HG03175 (cell line): ENCODE measurements around the gene EFNA4.

Experiments
- ATAC-seq: cut with Tn5 transposase; IDR thresholded peaks from one replicate; pipeline ENCODE4 v1.9.1; 2021; ENCODE audit warnings: mild to moderate bottlenecking, moderate library complexity; ENCODE audit not compliant: unreplicated experiment

EFNA4 gene

GRCh38 chr1:155032886-155033285 lies 30.7 kb upstream of the EFNA4 start:
- no peak for ATAC-seq

GRCh38 chr1:155033524-155033923 lies 30.0 kb upstream of the EFNA4 start, which contains the start of the genes DCST1 and DCST2:
DCST1 (plus strand) TSS chr1:155033824; CDS start chr1:155034037, 213 bp downstream.
DCST2 (minus strand) TSS chr1:155033781; CDS start chr1:155033701, 80 bp downstream.
- ATAC-seq, result no peak

- no peak for ATAC-seq
These were observed 29.0 kb upstream of the EFNA4 start for GRCh38 chr1:155034318-155035208.

GRCh38 chr1:155035936-155036335 lies 27.6 kb upstream of the EFNA4 start:
- ATAC-seq, result no peak

- no peak for ATAC-seq
These were observed 26.5 kb upstream of the EFNA4 start for GRCh38 chr1:155037043-155037442.

GRCh38 chr1:155037851-155038441 lies 25.6 kb upstream of the EFNA4 start:
- no peak for ATAC-seq

- no peak for ATAC-seq
These were observed 24.8 kb upstream of the EFNA4 start for GRCh38 chr1:155038602-155039307.

- ATAC-seq, result no peak
These were observed 24.3 kb upstream of the EFNA4 start for GRCh38 chr1:155039308-155039669.

GRCh38 chr1:155040358-155041093 lies 23.0 kb upstream of the EFNA4 start:
- no peak for ATAC-seq

- ATAC-seq, result no peak
These were observed 20.8 kb upstream of the EFNA4 start for GRCh38 chr1:155042789-155043188.

GRCh38 chr1:155043301-155043702 lies 20.2 kb upstream of the EFNA4 start:
- no peak for ATAC-seq

GRCh38 chr1:155043793-155044192 lies 19.7 kb upstream of the EFNA4 start:
- ATAC-seq, result no peak

- no peak for ATAC-seq
These were observed 19.2 kb upstream of the EFNA4 start for GRCh38 chr1:155044365-155044764.

- ATAC-seq, result no peak
These were observed 18.5 kb upstream of the EFNA4 start for GRCh38 chr1:155044812-155045657.

- ATAC-seq, result no peak
These were observed 14.8 kb upstream of the EFNA4 start for GRCh38 chr1:155048449-155049334.

GRCh38 chr1:155049651-155050559 lies 13.6 kb upstream of the EFNA4 start:
- no peak for ATAC-seq

- ATAC-seq, result peak; percentile 61
These were observed 12.8 kb upstream of the EFNA4 start, which contains the start of gene ADAM15 for GRCh38 chr1:155050560-155051341. ADAM15 (plus strand) TSS chr1:155051316; CDS start chr1:155051387, 71 bp downstream.
